PC-9 (cell line): ENCODE measurements around the gene BACH2. TPM values are rescaled to one million over a fixed set of nuclear protein-coding genes. Genes with fewer than 3 reads are reported as not detected.
"Not testable (repeated sequence)": the region's sequence is repeated elsewhere in the genome, so short reads cannot be mapped to it uniquely, and the experiment has no call there.

Experiments used
- BruUV-seq: library from RNA; stranded (reverse); fragments of 400-500 nt; replicated peaks from 2 replicates; lab custom pipeline; 2021; lab: Mats Ljungman, UMichigan
- CTCF ChIA-PET: fragments of 300-600 bp; sonication (Branson Sonifier 250); formaldehyde crosslinking; loops from one replicate; lab custom pipeline; 2022; ENCODE audit warnings: antibody characterized with exemption; lab: Charles Lee
- POLR2A ChIA-PET: fragments of 300-600 bp; sonication (Branson Sonifier 250); formaldehyde crosslinking; loops from one replicate; lab custom pipeline; 2022; ENCODE audit warnings: antibody characterized with exemption; ENCODE audit not compliant: unreplicated experiment; lab: Charles Lee
- DNase-seq, 2 experiments: peaks; one replicate each; pipeline versions ENCODE4 v3.0.0 to v3.0.0-alpha.2; 2015 to 2022; ENCODE audit warnings: mixed read lengths in 1 of 2
- H2AFZ ChIP-seq: fragments of 200-600 bp; sonication (generic); 2 replicates; pipeline ENCODE4 v1.8.1; 2017; ENCODE audit warnings: antibody characterized with exemption
- H3F3A ChIP-seq: fragments of 200-600 bp; sonication (generic); 2 replicates; pipeline ENCODE4 v1.8.1; 2017; ENCODE audit warnings: antibody characterized with exemption, mild to moderate bottlenecking, low read depth; ENCODE audit not compliant: insufficient read depth
- H3K27ac ChIP-seq: fragments of 200-600 bp; sonication (generic); 2 replicates; pipeline ENCODE4 v1.6.1; 2016; ENCODE audit warnings: mixed run types
- H3K27me3 ChIP-seq: fragments of 200-600 bp; sonication (generic); 2 replicates; pipeline ENCODE4 v1.6.1; 2016; ENCODE audit warnings: low read depth, mixed run types; ENCODE audit not compliant: insufficient read depth
- H3K36me3 ChIP-seq: fragments of 200-600 bp; sonication (generic); 2 replicates; pipeline ENCODE4 v1.6.1; 2016; ENCODE audit warnings: low read depth, mixed run types
- H3K4me1 ChIP-seq: fragments of 200-600 bp; sonication (generic); replicated peaks from 2 replicates; pipeline ENCODE4 v1.6.1; 2016; ENCODE audit warnings: mixed run types; ENCODE audit not compliant: insufficient read depth
- H3K4me2 ChIP-seq: fragments of 200-600 bp; sonication (generic); 2 replicates; pipeline ENCODE4 v1.6.1; 2017; ENCODE audit warnings: mixed run types
- H3K4me3 ChIP-seq: fragments of 200-600 bp; sonication (generic); 2 replicates; pipeline ENCODE4 v1.6.1; 2016; ENCODE audit warnings: mixed run types
- H3K79me2 ChIP-seq: fragments of 200-600 bp; sonication (generic); 2 replicates; pipeline ENCODE4 v1.6.1; 2017; ENCODE audit warnings: low read depth, mixed run types
- H3K9me2 ChIP-seq: fragments of 200-600 bp; sonication (generic); 2 replicates; pipeline ENCODE4 v1.8.1; 2017; ENCODE audit warnings: mild to moderate bottlenecking; ENCODE audit not compliant: insufficient read depth
- H3K9me3 ChIP-seq: fragments of 200-600 bp; sonication (generic); 2 replicates; pipeline ENCODE4 v1.8.1; 2016; ENCODE audit warnings: low read depth; ENCODE audit not compliant: insufficient read depth
- H4K20me1 ChIP-seq: fragments of 200-600 bp; sonication (generic); 2 replicates; pipeline ENCODE4 v1.8.1; 2017; ENCODE audit not compliant: insufficient read depth
- EZH2 ChIP-seq: fragments of 200-600 bp; sonication (generic); IDR thresholded peaks from 2 replicates; pipeline ENCODE4 v1.8.0; 2017; ENCODE audit warnings: antibody characterized with exemption, low read depth
- intact Hi-C: fragments of 100-400 bp; cut with micrococcal nuclease; formaldehyde crosslinking; loops from one replicate; pipeline ENCODE4 v1.10.0; 2022; ENCODE audit not compliant: unreplicated experiment
- total RNA-seq: library from RNA; stranded (reverse); gene quantifications from 2 replicates; pipeline ENCODE4 v1.2.3, GENCODE V29; 2021
- TF ChIP-seq, protein P1 (sequence below): fragments of 200-600 bp; sonication (generic); conservative IDR thresholded peaks from 2 replicates; pipeline ENCODE4 v1.6.1; 2017; ENCODE audit warnings: mixed run types, antibody characterized with exemption, mild to moderate bottlenecking, moderate library complexity

The BACH2 gene
- total RNA-seq, 1 experiment from 2014 or later, result 2.3 TPM

DNA sequence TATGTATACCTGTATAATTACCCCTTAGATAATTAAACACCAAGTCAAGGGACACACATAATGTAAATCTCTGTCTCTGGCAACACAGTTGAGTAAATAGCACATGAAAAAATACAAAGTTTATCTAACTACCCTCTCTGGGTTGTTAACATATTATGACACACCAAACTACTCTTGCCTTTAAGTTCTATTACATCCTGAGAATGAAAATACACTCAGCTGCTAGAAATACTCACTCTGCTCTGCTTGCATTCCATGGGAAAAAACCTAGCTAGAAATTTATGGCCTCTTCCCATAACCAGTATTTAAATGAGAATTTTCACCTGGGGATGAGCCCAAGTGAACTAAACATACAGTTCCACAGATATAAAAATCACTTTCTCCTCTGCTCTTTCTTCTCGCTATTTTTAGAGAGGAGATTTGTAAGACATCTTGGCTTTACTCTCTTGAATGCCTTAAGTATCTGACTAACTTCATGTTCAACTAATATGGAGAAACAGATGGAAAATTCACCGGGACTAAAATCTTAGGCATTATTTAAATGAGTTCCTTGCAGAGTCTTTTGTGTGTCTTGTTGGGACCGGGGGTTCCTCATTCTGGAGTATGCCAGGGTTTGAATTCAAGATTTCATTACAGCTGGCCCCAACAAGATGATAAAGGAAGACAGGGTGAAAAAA lies 261.5 kb downstream of the BACH2 start:
- H3K36me3 ChIP-seq, result no peaks in the 10 kb centered on the region
- TF ChIP-seq EZH2, result no peak
- TF ChIP-seq, protein P1, sequence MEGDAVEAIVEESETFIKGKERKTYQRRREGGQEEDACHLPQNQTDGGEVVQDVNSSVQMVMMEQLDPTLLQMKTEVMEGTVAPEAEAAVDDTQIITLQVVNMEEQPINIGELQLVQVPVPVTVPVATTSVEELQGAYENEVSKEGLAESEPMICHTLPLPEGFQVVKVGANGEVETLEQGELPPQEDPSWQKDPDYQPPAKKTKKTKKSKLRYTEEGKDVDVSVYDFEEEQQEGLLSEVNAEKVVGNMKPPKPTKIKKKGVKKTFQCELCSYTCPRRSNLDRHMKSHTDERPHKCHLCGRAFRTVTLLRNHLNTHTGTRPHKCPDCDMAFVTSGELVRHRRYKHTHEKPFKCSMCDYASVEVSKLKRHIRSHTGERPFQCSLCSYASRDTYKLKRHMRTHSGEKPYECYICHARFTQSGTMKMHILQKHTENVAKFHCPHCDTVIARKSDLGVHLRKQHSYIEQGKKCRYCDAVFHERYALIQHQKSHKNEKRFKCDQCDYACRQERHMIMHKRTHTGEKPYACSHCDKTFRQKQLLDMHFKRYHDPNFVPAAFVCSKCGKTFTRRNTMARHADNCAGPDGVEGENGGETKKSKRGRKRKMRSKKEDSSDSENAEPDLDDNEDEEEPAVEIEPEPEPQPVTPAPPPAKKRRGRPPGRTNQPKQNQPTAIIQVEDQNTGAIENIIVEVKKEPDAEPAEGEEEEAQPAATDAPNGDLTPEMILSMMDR, result no peak
- H3K4me2 ChIP-seq, result no peak overlapping the region
- H3K27me3 ChIP-seq, result no peaks in the 10 kb centered on the region
- H4K20me1 ChIP-seq, result no peaks in the 10 kb centered on the region
- H3K9me3 ChIP-seq, result no peaks in the 10 kb centered on the region
- H2AFZ ChIP-seq, result no peak overlapping the region
- H3K4me1 ChIP-seq, result no peaks in the 10 kb centered on the region
- H3K27ac ChIP-seq, result no peak overlapping the region
- no peak for DNase-seq
- ChIA-PET POLR2A (no interaction called here), CTCF (no interaction called here)
- intact Hi-C loops, result no loop called here
- no TSS peak for BruUV-seq
- H3K4me3 ChIP-seq, result no peak overlapping the region
- no peaks in the 10 kb centered on the region for H3K79me2 ChIP-seq
- H3K9me2 ChIP-seq, result no peaks in the 10 kb centered on the region
- no peaks in the 10 kb centered on the region for H3F3A ChIP-seq

DNA sequence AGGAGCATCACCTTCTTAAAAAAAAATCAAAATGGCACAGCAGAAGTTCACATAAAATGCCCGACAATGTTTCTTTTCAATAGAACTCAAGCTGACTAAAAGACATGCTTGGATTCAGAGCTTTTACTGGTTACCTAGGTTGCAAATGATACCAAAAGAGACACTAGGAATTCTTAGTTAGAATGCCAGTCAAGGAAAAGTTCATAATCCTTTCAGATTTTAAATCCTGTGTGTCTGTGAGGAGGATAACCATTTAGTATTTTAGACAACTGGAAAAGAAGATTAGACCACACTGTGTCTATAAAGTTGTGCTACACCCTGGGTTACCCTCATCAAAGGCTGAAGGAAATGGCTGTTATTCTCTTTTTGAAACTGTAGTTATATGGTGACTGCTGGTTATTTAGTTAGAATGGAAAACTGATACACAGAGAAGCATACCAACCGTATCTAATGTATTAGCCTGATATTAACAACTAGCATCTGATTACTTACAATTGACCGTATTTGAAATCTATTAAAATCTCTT lies 262.8 kb downstream of the BACH2 start:
- POLR2A ChIA-PET, result no interaction called here
- no peaks in the 10 kb centered on the region for H3K9me3 ChIP-seq
- H3K27me3 ChIP-seq, result no peaks in the 10 kb centered on the region
- BruUV-seq, result no TSS peak
- H3K36me3 ChIP-seq, result no peaks in the 10 kb centered on the region
- CTCF ChIA-PET, result no interaction called here
- H3K9me2 ChIP-seq, result no peaks in the 10 kb centered on the region
- H2AFZ ChIP-seq, result no peak overlapping the region
- H3K4me2 ChIP-seq, result no peak overlapping the region
- no peaks in the 10 kb centered on the region for H3K4me1 ChIP-seq
- no peak overlapping the region for H3K27ac ChIP-seq
- TF ChIP-seq EZH2, result no peak
- no peaks in the 10 kb centered on the region for H4K20me1 ChIP-seq
- no peak overlapping the region for H3K4me3 ChIP-seq
- intact Hi-C loops, result no loop called here
- no peak for DNase-seq
- H3F3A ChIP-seq, result no peaks in the 10 kb centered on the region
- no peaks in the 10 kb centered on the region for H3K79me2 ChIP-seq

DNA sequence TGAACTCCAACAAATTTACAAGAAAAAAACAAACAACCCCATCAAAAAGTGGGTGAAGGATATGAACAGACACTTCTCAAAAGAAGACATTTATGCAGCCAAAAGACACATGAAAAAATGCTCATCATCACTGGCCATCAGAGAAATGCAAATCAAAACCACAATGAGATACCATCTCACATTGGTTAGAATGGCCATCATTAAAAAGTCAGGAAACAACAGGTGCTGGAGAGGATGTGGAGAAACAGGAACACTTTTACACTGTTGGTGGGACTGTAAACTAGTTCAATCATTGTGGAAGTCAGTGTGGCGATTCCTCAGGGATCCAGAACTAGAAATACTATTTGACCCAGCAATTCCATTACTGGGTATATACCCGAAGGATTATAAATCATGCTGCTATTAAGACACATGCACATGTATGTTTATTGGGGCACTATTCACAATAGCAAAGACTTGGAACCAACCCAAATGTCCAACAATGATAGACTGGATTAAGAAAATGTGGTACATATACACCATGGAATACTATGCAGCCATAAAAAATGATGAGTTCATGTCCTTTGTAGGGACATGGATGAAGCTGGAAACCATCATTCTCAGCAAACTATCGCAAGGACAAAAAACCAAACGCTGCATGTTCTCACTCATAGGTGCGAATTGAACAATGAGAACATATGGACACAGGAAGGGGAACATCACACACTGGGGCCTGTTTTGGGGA lies 264.0 kb downstream of the BACH2 start:
- H2AFZ ChIP-seq, CTCF ChIA-PET, H3K4me1 ChIP-seq, intact Hi-C loops, H3K4me3 ChIP-seq, H4K20me1 ChIP-seq, BruUV-seq, H3K79me2 ChIP-seq, H3K9me2 ChIP-seq, H3K27me3 ChIP-seq, H3F3A ChIP-seq, H3K36me3 ChIP-seq, H3K27ac ChIP-seq, H3K9me3 ChIP-seq, DNase-seq, H3K4me2 ChIP-seq, POLR2A ChIA-PET: not testable (repeated sequence)

DNA sequence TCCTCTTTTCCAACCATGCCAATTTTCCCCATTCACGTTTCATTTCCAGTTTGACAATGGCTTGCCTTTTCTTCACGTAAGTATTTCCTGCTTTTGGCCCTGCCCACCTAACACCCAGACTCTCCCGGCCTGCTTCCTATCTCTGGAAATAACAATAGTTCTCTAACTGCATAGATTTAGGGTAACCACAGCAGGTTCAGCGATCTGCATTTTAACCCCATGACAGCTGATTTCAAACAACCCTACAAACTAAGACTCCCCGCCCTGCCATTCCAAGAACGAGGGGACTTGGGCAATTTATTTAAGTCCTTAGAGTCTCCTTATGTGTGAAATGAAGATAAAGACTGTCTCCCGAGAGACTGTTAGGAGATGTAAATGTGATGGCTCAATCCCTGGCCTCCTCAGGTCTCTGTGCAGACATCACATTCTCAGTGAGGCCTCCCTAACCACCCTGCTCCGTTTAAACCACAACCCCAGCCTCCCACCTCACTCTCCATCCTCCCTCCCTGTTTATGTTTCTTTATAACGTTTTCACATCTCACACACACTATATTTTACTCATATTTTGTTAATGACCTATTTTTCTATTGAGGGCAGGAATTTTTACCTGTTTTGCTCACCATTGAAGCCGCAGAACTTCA lies 267.5 kb downstream of the BACH2 start:
- Histone ChIP-seq H3K36me3 (no peaks in the 10 kb centered on the region), H3K9me2 (no peaks in the 10 kb centered on the region), H3K9me3 (no peaks in the 10 kb centered on the region), H3K4me3 (no peak overlapping the region), H4K20me1 (no peaks in the 10 kb centered on the region), H3K79me2 (no peaks in the 10 kb centered on the region), H3K27me3 (no peaks in the 10 kb centered on the region), H2AFZ (no peak overlapping the region), H3K27ac (no peak overlapping the region), H3K4me1 (peaks cover 5% of the 10 kb centered on the region), H3F3A (no peaks in the 10 kb centered on the region), H3K4me2 (no peak overlapping the region)
- no TSS peak for BruUV-seq
- intact Hi-C loops, result no loop called here
- POLR2A ChIA-PET, result no interaction called here
- DNase-seq, result no peak
- CTCF ChIA-PET, result no interaction called here
- TF ChIP-seq, protein P1, result no peak
- no peak for TF ChIP-seq EZH2
